ENCODE results near the gene CHAT.

- TF ChIP-seq CTCF (IDR thresholded peaks at IDR 0.05) (no peak), EZH2 (IDR thresholded peaks at IDR 0.05) (no peak)
These were observed 86.4 kb downstream of the CHAT start for GRCh38 chr10:49700211-49700610.
